Endothelial cell of umbilical vein (primary cell): ENCODE measurements around the gene FXYD6.

Experiments used
- EZH2 ChIP-seq: IDR thresholded peaks from 2 replicates; pipeline ENCODE4 v1.6.1; 2012; ENCODE audit warnings: borderline replicate concordance, low read depth, mild to moderate bottlenecking, moderate library complexity, low read length, inconsistent platforms; ENCODE audit not compliant: severe bottlenecking
- FOS ChIP-seq: IDR thresholded peaks from 2 replicates; pipeline ENCODE4 v1.6.1; 2011; ENCODE audit warnings: mild to moderate bottlenecking, low read length, moderate library complexity, borderline replicate concordance; ENCODE audit not compliant: insufficient read depth
- GATA2 ChIP-seq: IDR thresholded peaks from 2 replicates; pipeline ENCODE4 v1.7.0; 2011; ENCODE audit warnings: low read depth, mild to moderate bottlenecking, moderate library complexity, mixed read lengths, low read length; ENCODE audit not compliant: insufficient read length, insufficient read depth
- JUN ChIP-seq: IDR thresholded peaks from 2 replicates; pipeline ENCODE4 v1.6.1; 2011; ENCODE audit warnings: borderline replicate concordance, low read depth; ENCODE audit not compliant: insufficient read length, insufficient read depth
- MYC ChIP-seq: IDR thresholded peaks from one replicate; pipeline ENCODE4 v1.6.1; 2011; ENCODE audit warnings: mild to moderate bottlenecking, low read depth, low read length
- POLR2A ChIP-seq: IDR thresholded peaks from 2 replicates; pipeline ENCODE4 v1.6.1; 2012; ENCODE audit warnings: low read depth, mild to moderate bottlenecking, control low read depth, low read length
- POLR2AphosphoS5 ChIP-seq: IDR thresholded peaks from 2 replicates; pipeline ENCODE4 v1.6.1; 2012; ENCODE audit warnings: low read depth, mild to moderate bottlenecking, control low read depth, low read length, moderate library complexity; ENCODE audit not compliant: insufficient read depth
- TF ChIP-seq, protein P1 (sequence below), 2 donors: IDR thresholded peaks; 1 replicate in 1 of 2; 2 replicates in 1 of 2; pipeline ENCODE4 v1.5.1; 2011; ENCODE audit warnings: low read length in 2 of 2, mild to moderate bottlenecking in 2 of 2, moderate library complexity in 2 of 2, control low read depth in 1 of 2, inconsistent platforms in 1 of 2, low read depth in 1 of 2; ENCODE audit not compliant: insufficient read depth in 1 of 2; ENCODE audit errors: extremely low read depth in 1 of 2
- TF ChIP-seq, protein P2 (sequence below): IDR thresholded peaks from 2 replicates; pipeline ENCODE4 v1.6.1; 2011; ENCODE audit not compliant: insufficient read depth, insufficient read length

DNA sequence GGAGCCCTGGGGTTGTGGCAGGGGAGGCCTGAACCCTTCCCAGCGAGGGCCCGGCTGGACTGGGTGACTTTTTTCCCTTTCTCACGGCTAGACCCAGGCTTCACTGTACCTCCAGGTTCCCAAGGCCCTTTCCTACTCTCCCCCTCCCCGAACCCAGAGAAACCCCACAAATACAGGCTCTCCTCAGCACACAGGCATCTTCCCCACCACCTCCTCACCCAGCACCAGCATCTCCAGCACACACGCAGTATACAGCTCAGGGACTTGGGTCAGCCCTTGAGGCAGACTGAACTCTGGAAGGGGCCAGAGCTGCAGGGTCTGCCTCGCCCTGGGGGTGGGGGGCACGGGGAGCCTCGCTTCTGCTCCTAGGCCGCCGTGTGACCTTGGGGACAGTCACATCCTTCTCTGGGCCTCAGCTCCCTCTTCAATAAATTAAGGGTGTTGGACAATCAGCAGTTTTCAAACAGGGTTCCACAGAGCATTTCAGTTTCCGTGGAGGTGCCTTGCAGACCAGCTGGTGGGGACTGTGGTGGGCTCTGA, 48.2 kb upstream of the FXYD6 start:
- TF ChIP-seq EZH2 (no peak), JUN (no peak), POLR2A (no peak), GATA2 (no peak), POLR2AphosphoS5 (no peak), FOS (no peak), MYC (no peak)
- TF ChIP-seq, protein P1, sequence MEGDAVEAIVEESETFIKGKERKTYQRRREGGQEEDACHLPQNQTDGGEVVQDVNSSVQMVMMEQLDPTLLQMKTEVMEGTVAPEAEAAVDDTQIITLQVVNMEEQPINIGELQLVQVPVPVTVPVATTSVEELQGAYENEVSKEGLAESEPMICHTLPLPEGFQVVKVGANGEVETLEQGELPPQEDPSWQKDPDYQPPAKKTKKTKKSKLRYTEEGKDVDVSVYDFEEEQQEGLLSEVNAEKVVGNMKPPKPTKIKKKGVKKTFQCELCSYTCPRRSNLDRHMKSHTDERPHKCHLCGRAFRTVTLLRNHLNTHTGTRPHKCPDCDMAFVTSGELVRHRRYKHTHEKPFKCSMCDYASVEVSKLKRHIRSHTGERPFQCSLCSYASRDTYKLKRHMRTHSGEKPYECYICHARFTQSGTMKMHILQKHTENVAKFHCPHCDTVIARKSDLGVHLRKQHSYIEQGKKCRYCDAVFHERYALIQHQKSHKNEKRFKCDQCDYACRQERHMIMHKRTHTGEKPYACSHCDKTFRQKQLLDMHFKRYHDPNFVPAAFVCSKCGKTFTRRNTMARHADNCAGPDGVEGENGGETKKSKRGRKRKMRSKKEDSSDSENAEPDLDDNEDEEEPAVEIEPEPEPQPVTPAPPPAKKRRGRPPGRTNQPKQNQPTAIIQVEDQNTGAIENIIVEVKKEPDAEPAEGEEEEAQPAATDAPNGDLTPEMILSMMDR (IDR thresholded peaks at IDR 0.05; ENCODE audit: extremely low read depth in 1 of 2, insufficient read depth in 1 of 2, low read depth in 1 of 2, low read length in 2 of 2), result no peak
- TF ChIP-seq, protein P2, sequence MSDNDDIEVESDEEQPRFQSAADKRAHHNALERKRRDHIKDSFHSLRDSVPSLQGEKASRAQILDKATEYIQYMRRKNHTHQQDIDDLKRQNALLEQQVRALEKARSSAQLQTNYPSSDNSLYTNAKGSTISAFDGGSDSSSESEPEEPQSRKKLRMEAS, result no peak
